Activated CD4-positive, CD25-positive, alpha-beta regulatory T cell treated with anti-CD3 and anti-CD28 coated beads, Interleukin-2, amount 50 U/mL, for 72 hours (primary cell): ENCODE data around the gene MLIP.

Source experiments
- DNase-seq: peaks from one replicate; pipeline ENCODE4 v3.0.0; 2021

MLIP gene

DNA sequence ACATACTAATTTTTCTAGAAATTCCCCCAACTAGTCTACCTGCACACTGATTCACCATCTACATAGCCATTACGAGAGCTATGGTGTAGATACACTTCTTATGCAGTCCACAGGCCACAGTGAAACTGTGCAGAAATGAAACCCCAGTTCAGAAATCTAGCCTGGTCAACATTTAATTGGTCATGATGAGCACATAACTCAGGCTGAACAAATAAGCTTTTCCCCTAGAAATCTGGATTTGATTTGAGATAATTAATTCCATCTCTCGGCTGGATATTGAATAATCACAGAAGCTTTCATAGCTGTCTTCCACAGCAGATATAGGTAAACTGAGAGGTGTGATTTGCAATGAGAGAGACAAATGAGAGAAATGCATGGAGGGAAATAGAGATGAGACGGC lies 174.4 kb downstream of the MLIP start:
- no peak for DNase-seq

DNA sequence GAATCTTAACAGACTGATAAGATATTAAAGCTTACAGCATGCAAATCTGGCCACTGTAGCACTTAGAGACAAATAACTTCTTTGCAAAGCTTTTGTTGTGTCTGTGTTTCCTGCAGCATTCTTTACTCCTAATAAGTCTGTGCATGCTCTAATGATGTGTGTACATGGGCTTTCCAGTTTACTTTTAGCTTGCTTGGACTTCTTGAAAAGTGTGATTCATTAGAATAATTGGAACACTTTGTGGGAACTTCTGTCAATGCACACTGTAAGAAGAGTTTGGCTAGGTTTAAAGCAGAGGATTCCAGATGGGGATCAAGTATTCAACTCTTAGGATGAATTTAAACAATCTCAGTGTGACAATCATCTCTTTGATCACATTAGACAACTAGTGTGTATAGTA lies 174.9 kb downstream of the MLIP start:
- no peak for DNase-seq

DNA sequence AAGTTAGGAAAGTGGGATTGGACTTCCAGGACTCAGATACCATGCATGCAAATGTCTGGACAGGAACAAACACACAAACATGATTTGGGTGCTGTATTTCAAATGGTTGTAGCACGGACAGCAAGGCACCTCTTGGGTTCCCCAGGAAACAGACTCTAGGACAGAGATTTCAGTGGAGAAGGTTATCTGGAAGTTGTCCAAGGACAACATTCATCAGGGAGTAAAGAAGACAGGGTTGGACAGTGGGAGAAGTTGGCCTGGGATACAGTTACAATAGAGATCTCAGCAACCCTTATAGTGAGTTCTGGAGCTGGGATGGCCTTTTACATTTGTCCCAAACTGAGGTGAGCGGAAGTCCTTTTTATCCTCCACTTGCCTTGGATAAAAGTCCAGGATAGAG lies 177.2 kb downstream of the MLIP start:
- DNase-seq: no peak

DNA sequence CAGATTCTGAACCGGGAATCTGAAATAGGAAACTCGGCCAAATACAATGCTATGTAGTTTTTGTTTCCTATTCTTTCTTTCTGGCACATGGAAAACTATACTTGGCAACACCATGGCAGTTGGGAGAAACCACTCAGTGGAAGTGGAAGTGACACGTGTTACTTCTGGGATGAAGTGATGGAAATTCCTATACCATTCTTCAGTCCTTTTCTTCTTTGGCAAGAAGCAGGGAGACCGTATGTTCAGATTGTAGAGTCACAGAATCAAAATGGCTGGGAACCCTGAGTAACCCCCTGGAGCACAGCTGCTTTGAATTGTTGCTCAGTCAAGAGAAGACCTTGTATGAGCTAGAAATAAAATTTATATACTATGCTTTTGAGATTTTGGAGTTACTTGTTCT lies 178.2 kb downstream of the MLIP start:
- DNase-seq: no peak

DNA sequence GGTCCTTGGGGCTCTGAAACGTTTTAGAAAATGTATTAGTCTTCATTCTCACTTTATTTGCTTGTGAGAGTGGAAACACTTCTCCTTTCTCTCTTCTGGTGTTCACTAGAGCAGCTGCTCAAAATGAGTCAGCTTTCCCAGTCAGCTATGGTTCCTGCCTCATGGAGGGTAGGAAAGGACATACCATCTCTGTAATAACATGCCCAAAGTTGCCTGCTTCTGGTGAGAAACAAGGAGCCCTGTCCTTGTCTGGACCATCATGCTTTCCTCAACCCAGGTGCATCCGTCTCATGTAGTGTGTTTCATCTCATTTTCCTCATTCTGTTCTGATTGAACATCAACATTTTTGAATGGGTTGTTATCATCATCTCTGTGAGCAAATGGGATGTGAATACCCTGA lies 179.9 kb downstream of the MLIP start:
- no peak for DNase-seq

DNA sequence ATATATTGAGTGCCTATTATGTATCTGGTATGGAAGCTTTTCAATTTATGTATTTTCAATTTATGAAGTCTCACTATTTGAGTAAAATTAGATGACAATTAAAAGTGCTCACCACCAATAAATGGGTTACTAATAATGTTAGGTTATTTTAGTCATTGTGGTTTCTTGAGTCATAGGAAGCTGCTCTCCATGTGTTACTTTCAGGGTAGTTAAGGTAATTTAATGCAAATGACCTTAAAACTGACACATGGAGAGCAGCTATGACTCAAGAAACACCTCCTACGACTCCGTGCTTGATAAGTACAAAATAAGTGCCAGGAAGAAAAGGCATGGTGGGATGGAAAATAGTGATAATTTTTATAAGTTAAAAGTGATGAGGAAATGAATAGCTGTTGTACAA lies 180.5 kb downstream of the MLIP start:
- no peak for DNase-seq

DNA sequence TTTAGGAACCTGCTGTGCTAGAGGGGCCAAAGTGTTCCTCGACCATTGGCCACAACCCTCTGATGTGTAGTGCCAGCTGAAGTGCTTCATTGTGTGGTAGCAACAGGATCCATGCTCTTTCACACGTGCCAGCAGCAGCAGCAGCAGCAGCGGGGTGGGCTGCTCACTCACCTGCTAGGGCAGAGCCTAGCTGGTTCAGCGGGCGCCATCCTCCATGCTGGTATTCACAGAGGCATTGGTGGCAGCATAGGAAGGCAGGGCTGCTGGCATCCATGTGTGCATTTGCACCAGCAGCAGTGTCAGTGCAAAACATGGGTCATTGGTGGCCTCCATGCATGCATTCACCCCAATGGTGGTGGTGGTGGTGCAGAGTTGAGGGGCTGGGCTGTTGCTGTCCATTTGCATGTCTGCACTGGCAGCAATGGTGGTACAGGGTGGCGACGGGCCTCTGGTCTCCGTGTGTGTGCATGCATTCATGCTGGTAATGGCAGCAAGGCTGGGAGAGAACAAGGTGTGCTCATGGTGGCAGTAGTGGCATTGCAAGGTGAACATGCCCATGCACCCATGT lies 183.8 kb downstream of the MLIP start:
- DNase-seq: no peak

DNA sequence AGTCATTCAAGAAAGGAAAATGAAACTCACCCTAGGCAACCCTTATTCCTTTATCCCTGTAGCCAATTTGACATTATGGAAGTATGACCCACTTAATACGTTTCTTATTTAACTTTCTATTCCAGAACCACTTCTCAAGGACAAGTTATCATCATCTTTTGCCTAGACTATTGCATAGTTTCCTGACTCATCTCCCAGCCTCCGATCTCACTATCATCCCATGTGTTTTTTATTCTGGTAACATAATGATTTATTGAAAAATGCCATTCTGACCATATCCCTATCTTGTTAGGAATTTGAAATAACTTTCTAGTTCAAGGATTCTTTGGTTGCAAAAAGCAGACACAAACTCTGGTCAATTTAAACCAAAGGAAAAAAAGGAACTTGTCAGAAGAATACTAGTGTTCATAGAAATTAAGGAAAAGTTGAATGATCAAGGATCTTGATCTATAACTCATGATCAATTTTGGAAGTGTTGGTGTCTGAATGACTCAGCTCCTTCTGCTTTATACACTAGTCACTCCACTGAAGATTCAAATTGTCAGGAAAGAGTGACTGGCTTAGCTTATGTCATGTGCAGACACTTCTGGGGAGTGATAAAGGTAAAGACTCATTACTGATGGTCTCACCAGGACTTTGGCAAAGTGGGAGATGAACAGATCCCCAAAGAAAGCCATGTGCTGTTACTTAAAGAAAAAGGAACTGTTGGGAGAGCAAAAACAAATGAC lies 188.5 kb downstream of the MLIP start:
- no peak for DNase-seq

DNA sequence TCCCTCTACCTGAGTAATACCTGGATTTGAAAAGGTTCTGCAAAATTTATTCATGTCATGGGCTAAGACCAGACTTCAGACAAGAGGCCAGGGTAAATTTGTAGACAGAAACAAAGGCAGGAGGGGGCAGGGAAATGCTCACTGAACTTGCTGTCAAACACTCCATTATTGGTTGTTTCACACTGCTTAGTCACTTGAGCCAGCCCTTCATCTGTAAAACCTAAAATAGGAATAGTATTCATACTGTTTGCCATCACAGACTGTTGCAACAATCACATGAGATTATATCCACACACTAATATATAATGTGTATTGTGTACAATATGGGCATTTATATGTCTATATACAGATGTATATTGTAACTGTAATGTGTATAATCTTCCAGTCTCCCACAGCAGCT lies 190.5 kb downstream of the MLIP start:
- no peak for DNase-seq

DNA sequence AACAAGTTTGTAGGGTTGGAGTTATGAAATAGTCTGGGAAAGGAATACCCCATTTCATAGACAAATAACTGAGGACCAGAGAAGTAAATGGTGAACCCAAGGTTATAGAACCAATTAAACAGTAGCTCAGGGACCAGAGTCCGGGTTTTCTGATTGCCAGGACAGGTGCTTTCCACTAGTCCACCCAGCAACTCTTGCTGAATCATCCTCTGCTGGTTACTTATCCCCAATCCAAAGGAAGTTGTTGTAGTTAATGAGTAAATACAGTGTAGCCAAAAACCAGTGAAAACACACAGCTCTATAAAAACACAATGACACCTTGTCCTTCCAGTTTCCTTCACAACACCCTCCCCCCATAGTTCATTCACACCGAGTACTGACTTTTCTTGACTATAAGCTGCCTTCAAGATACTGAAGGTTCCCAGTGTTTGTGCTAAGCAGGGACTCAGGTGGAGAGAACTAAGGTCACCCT lies 196.2 kb downstream of the MLIP start:
- no peak for DNase-seq

DNA sequence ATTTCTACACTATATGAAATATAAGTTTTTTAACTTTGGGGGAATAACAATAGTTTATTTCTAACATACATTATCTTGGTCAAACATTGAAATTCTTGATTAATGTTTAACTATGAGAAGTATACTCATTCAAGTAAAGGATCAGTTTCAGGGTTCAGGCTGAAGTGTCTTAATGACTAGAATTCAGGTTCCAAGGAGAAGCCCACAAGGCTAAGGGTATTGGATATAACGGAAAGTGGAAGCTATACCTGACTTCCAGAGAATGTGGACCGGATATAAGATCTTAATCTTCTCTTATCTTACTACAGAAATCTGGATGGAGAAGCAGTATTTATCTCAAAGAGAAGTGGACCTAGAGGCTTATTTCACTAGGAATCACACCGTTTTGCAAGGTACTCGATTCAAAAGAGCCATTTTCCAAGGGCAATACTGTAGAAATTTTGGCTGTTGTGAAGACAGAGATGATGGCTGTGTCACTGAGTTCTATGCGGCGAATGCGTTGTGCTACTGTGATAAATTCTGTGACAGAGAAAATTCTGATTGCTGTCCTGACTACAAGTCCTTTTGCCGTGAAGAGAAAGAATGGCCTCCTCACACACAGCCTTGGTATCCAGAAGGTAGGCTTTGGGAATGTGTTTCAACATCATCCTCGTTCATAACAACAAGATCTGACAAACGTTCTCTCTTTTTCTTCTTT lies 197.2 kb downstream of the MLIP start, which contains the start of gene TINAG:
Gene TINAG, plus strand, starts transcription at position 153 of the 697 bp plus-strand sequence. Its CDS starts 110 bp downstream, at position 263.
- no peak for DNase-seq

DNA sequence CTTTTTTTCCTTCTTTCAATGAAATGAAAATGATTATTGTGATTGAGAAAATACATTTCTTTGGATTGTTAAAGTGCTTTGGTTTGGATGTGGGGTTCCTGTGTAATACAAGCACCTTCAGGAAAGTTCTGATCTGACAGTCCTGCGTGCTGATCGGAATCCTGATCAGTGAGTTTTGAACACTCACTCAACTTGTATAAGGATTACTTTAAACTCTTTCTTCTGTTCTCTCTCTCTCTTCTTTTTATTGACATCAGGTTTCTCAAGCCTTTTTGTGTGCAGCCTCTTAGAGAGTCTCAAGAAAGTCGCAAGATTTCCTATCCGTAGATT lies 197.7 kb downstream of the MLIP start:
- DNase-seq: no peak

DNA sequence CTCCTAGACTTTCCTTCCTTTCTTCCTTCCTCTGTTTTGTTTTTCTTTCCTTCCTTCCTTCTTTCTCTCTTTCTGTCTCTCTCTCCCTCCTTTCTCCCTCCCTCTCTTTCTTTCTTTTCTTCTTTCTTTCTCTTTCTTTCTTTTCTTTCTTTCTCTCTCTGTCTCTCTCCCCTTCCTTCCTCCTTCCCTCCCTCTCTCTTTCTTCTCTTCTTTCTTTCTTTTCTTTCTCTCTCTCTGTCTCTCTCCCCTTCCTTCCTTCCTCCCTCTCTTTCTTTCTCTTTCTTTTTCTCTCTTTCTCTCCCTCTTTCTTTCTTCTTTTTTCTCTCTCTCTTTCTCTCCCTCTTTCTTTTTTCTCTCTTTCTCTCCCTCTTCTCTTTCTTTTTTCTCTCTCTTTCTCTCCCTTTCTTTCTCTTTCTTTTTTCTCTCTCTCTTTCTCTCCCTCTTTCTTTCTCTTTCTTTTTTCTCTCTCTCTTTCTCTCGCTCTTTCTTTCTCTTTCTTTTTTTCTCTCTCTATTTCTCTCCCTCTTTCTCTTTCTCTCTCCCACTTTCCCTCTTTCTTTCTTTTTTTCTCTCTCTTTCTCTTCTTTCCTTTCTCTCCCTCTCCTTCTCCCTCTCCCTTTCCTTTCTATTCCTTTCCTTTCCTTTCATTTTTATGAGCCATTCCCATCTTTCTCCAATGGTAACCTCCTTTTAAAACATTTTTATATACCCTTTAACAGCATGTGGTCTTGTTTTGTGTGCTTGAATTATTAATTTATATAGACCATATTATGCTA lies 199.3 kb downstream of the MLIP start:
- no peak for DNase-seq

DNA sequence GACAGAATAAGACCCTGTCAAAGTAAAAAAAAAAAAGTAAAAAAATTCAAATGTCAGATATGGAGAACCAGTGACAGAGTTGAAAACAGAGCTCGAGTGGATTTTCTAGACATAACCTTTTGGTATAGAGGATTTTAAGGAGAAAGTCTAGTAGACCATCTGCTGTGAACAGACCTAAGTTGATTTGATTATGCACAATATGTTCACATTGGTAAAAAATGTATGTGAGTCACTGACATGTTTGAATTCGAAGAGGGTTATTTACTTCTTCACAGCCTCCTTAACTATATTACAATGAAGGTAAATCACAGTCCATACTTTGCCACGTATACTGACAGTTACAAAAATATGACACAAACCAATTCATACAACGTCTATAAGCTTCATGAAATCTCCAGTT lies 204.4 kb downstream of the MLIP start:
- no peak for DNase-seq
